Naive thymus-derived CD4-positive, alpha-beta T cell (primary cell): Measurements from ENCODE around the gene VSIR. TPM values are rescaled to one million over a fixed set of nuclear protein-coding genes. Genes with fewer than 3 reads are reported as not detected.

ENCODE experiments used
- ATAC-seq: fragments of 150-1000 bp; cut with Tn5 transposase; 2 replicates; pipeline ENCODE4 v1.10.0; 2021; ENCODE audit warnings: mild to moderate bottlenecking, moderate library complexity
- CTCF ChIA-PET: fragments of 350-600 bp; sonication (Branson Sonifier 250); formaldehyde crosslinking; loops from one replicate; lab custom pipeline; 2021; ENCODE audit warnings: antibody characterized with exemption; lab: Charles Lee
- POLR2A ChIA-PET: fragments of 350-600 bp; sonication (Branson Sonifier 250); formaldehyde crosslinking; loops from one replicate; lab custom pipeline; 2021; ENCODE audit warnings: antibody characterized with exemption, inconsistent platforms; lab: Charles Lee
- DNase-seq, 9 donors: peaks; one replicate each; pipeline versions ENCODE4 v3.0.0 to v3.0.0-alpha.2; 2020 to 2022; ENCODE audit warnings: mixed read lengths in 1 of 9
- H3K27ac ChIP-seq: one replicate; pipeline ENCODE4 v1.7.0; 2013; ENCODE audit warnings: mild to moderate bottlenecking, low read depth, low read length, moderate library complexity
- H3K27me3 ChIP-seq, 2 donors: one replicate each; pipeline ENCODE4 v1.7.0; 2013; ENCODE audit warnings: low read length in 2 of 2, mild to moderate bottlenecking in 2 of 2, moderate library complexity in 2 of 2; ENCODE audit not compliant: control insufficient read depth in 2 of 2, insufficient read depth in 2 of 2
- H3K36me3 ChIP-seq, 3 experiments: 1 replicate in 2 of 3; 2 replicates in 1 of 3; pipeline ENCODE4 v1.7.0; 2013; ENCODE audit warnings: low read length in 3 of 3, mild to moderate bottlenecking in 3 of 3, moderate library complexity in 1 of 3; ENCODE audit not compliant: insufficient read depth in 3 of 3, control insufficient read depth in 2 of 3
- H3K4me1 ChIP-seq, 2 donors: one replicate each; pipeline ENCODE4 v1.7.0; 2013; ENCODE audit warnings: low read length in 2 of 2, mild to moderate bottlenecking in 2 of 2, moderate library complexity in 1 of 2; ENCODE audit not compliant: control insufficient read depth in 2 of 2, insufficient read depth in 2 of 2
- H3K4me3 ChIP-seq: 2 replicates; pipeline ENCODE4 v1.7.0; 2013; ENCODE audit warnings: mild to moderate bottlenecking, low read length
- H3K9me3 ChIP-seq, 3 experiments: 1 replicate in 2 of 3; 2 replicates in 1 of 3; pipeline ENCODE4 v1.7.0; 2013; ENCODE audit warnings: low read length in 3 of 3; ENCODE audit not compliant: control insufficient read depth in 2 of 3
- H3K27ac Mint-ChIP-seq, 9 donors: one replicate each; pipeline ENCODE4 v1.8.0; 2020 to 2022; ENCODE audit warnings: mixed read lengths in 9 of 9, mild to moderate bottlenecking in 8 of 9, moderate library complexity in 5 of 9, inconsistent platforms in 2 of 9
- H3K27me3 Mint-ChIP-seq, 5 donors: one replicate each; pipeline ENCODE4 v1.8.0; 2021 to 2022; ENCODE audit warnings: mixed read lengths in 5 of 5, mild to moderate bottlenecking in 1 of 5
- H3K36me3 Mint-ChIP-seq, 5 donors: one replicate each; pipeline ENCODE4 v1.8.0; 2020 to 2022; ENCODE audit warnings: mixed read lengths in 5 of 5, mild to moderate bottlenecking in 3 of 5, inconsistent platforms in 1 of 5
- H3K4me1 Mint-ChIP-seq, 7 donors: one replicate each; pipeline ENCODE4 v1.8.0; 2020 to 2022; ENCODE audit warnings: mixed read lengths in 7 of 7, mild to moderate bottlenecking in 3 of 7, inconsistent platforms in 1 of 7
- H3K4me3 Mint-ChIP-seq, 10 donors: one replicate each; pipeline ENCODE4 v1.8.0; 2020 to 2022; ENCODE audit warnings: mild to moderate bottlenecking in 10 of 10, mixed read lengths in 10 of 10, moderate library complexity in 6 of 10, inconsistent platforms in 2 of 10
- H3K9me3 Mint-ChIP-seq, 11 donors: one replicate each; pipeline ENCODE4 v1.8.0; 2020 to 2022; ENCODE audit warnings: mixed read lengths in 11 of 11, mild to moderate bottlenecking in 4 of 11, inconsistent platforms in 1 of 11, moderate library complexity in 1 of 11
- intact Hi-C, 2 donors: fragments of 100-400 bp; cut with micrococcal nuclease; formaldehyde crosslinking; loops; one replicate each; pipeline ENCODE4 v1.15.1; 2023
- polyA plus RNA-seq, 2 donors: library from polyadenylated mRNA; unstranded; fragments of 300-500 nt; fragmentation: Illumina TruSeq; gene quantifications; one replicate each; pipeline ENCODE4 v1.2.3, GENCODE V29; 2021
- total RNA-seq, 6 experiments: library from RNA in 5 of 6; stranded (reverse) in 5 of 6; gene quantifications; 1 replicate in 5 of 6; 2 replicates in 1 of 6; pipeline ENCODE4 v1.2.3 and lab custom pipeline; 2021 to 2026

VSIR gene
- total and polyA plus RNA-seq, 7 experiments from 2014 or later = 91.1 to 300 (median 124) TPM

DNA sequence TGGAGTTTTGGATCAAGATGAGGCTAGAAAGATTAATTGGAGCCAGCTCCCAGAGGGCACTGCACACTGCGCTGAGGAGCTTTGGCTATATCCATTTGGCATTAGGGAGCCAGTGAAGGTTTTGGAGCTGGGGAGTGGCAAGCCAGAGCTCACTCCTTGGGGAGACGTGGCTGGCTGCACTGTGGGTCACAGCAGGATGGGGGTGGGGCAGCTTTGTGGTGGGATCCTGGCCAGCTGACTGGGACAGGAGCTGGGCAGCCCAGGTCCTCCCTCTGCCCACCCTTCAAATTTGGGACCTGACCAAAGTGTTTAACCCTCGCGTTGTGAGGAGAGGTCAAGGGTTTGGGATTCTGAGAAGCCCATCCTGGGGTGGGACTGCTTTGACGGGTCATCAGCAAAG is 58.7 kb downstream of the VSIR start:
- no peak for ATAC-seq
- Mint-ChIP-seq H3K27me3 (no peaks in the 10 kb centered on the region), H3K9me3 (no peaks in the 10 kb centered on the region), H3K36me3 (no peaks in the 10 kb centered on the region), H3K27ac (peak overlapping the region; percentile 97 to 100 (median 98)), H3K4me3 (peak overlapping the region; percentile 38 to 86 (median 78)), H3K4me1 (peaks cover 39 to 78% (median 66%) of the 10 kb centered on the region in 7 donors)
- H3K9me3 ChIP-seq = no peaks in the 10 kb centered on the region
- ChIA-PET CTCF (interaction anchor here (0.8 to 4.2 kb wide), 5 partner anchors 11 to 58 kb away, joined by 3 to 25 read pairs (median 12); partner anchors contain the start of gene VSIR), POLR2A (interaction anchor here (0.7 to 23.5 kb wide), 7 partner anchors 9 to 132 kb away, joined by 3 to 521 read pairs (median 48); partner anchors contain the start of gene VSIR)
- peak overlapping the region; percentile 9 for H3K4me3 ChIP-seq
- H3K27ac ChIP-seq = peak overlapping the region; percentile 91
- no peaks in the 10 kb centered on the region for H3K27me3 ChIP-seq
- no peak for DNase-seq
- intact Hi-C loops = loop anchor here (5.0 kb wide), 1 partner anchor 33 kb away; no protein-coding TSS in a partner anchor
- peaks cover 42 to 63% of the 10 kb centered on the region in 2 donors for H3K4me1 ChIP-seq
- no peaks in the 10 kb centered on the region for H3K36me3 ChIP-seq

DNA sequence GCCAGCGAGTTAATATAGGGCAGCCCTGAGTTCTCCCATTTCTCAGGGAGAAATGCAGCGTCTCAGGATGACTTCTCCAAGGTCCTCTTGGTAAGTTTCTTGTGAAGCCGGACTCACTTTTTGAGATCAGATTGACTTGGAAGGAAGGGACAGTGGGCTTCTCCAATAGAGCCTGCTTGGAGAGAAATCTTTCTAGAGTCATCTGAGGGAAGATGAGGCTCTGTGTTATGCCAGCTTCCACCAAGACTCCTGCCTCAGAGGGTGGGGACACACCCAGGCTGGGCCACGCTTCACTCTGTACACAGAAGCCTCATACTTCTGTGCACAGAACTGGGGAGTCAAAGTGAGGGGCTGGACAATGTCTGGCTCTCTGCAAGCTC is 59.3 kb downstream of the VSIR start:
- Mint-ChIP-seq H3K27ac (peak overlapping the region; percentile 97 to 100 (median 98)), H3K9me3 (no peaks in the 10 kb centered on the region), H3K27me3 (no peaks in the 10 kb centered on the region), H3K4me1 (peaks cover 40 to 84% (median 72%) of the 10 kb centered on the region in 7 donors), H3K36me3 (no peaks in the 10 kb centered on the region), H3K4me3 (peak overlapping the region; percentile 38 to 86 (median 78))
- Histone ChIP-seq H3K27me3 (no peaks in the 10 kb centered on the region), H3K4me1 (peaks cover 42 to 58% of the 10 kb centered on the region in 2 donors), H3K4me3 (peak overlapping the region; percentile 9), H3K9me3 (no peaks in the 10 kb centered on the region), H3K36me3 (no peaks in the 10 kb centered on the region), H3K27ac (peak overlapping the region; percentile 91)
- DNase-seq (peak in 1 of 9 donors; percentile 8), ATAC-seq (no peak)
- ChIA-PET POLR2A (interaction anchor here (0.7 to 23.5 kb wide), 7 partner anchors 8 to 132 kb away, joined by 3 to 521 read pairs (median 48); partner anchors contain the start of gene VSIR), CTCF (interaction anchor here (0.8 to 4.2 kb wide), 4 partner anchors 11 to 59 kb away, joined by 3 to 25 read pairs (median 18); partner anchors contain the start of gene VSIR)
- intact Hi-C loops = loop anchor here (5.0 kb wide), 1 partner anchor 33 kb away; no protein-coding TSS in a partner anchor

DNA sequence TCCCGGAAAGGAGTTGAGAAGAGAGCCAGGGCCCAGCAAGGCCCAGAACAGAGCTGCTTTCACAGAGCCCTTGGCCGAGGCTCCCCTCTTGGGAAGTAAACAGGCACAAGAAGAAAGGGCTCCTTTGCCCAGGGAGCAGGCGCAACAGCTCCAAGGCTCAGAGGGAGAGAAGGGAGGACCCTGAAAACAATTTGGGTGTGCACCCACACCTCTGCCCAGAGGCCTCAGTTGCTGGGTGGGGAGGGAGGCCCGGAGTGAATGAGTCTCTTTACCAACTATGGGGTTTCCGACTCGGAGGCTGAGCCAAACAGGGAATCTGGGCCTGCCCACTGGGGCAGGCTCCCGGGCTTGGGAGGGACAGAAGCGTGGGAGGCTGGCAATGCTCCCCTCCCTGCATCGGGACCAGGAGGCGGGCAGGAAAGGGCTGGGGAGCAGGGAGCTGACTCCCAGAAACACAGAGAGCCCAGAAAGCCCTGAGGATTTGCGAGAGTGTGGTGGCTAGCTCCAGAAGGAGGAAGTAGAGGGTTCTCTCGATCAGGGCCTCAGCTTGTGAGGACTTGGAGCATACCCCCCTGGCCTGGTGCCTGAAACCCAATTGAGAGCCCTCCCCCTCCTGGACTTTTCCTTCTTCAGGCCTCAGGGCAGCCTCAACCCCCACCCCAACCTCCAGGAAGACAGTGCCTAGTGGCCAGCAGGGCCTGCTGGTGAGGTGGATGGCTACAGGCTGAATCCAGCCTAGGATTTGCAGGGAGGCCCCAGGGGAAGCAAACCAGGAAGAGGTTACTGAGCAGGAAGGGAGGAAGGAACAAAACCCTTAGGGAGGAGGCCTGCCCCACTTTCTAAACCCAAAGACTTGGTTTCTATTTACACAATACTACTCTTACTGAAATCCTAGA is 59.9 kb downstream of the VSIR start:
- Histone ChIP-seq H3K9me3 (no peaks in the 10 kb centered on the region), H3K4me3 (peak overlapping the region; percentile 9), H3K27ac (peak overlapping the region; percentile 91), H3K27me3 (no peaks in the 10 kb centered on the region), H3K4me1 (peaks cover 45 to 63% of the 10 kb centered on the region in 2 donors), H3K36me3 (no peaks in the 10 kb centered on the region)
- intact Hi-C loops = loop anchor here (1.0 to 5.0 kb wide), 4 partner anchors 13 to 60 kb away; partner anchors contain the start of gene VSIR (in 2 of the 2)
- CTCF ChIA-PET = interaction anchor here (0.7 to 4.2 kb wide), 5 partner anchors 12 to 59 kb away, joined by 3 to 25 read pairs (median 12); partner anchors contain the start of gene VSIR
- Mint-ChIP-seq H3K27ac (peak overlapping the region; percentile 97 to 100 (median 98)), H3K27me3 (no peaks in the 10 kb centered on the region), H3K9me3 (no peaks in the 10 kb centered on the region), H3K36me3 (no peaks in the 10 kb centered on the region), H3K4me1 (peaks cover 41 to 86% (median 73%) of the 10 kb centered on the region in 7 donors), H3K4me3 (peak overlapping the region; percentile 73 to 86 (median 81))
- POLR2A ChIA-PET = interaction anchor here (1.0 to 23.5 kb wide), 9 partner anchors 14 to 138 kb away, joined by 3 to 521 read pairs (median 7); partner anchors contain the start of genes PSAP and VSIR
- peak in 2 of 9 donors; percentile 40 to 41 for DNase-seq
- ATAC-seq = peak; percentile 47

DNA sequence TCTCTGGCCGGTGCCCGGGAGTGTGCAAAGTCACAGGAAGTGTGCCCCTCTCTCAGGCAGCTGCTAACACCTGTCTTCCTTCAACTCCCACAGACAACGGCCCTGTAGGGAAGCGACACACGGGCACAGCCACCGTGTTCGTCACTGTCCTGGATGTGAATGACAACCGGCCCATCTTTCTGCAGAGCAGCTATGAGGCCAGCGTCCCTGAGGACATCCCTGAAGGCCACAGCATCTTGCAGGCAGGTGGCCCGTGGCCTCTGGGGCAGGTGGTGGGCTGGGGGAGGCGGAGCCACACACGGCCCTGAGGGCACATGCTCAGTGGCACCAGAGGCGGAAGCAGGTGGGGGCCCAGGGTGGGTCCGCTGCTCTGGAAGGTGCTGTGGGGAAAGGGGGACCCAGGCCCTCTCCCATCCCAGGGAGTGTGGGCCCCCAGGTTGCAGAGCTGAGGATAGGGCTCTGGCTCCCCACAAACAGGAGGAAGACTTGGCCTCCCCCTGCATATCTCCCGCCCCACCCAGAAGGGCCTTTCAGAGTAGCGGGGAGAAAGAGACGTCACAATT is 60.7 kb downstream of the VSIR start:
- no peaks in the 10 kb centered on the region for H3K27me3 ChIP-seq
- Mint-ChIP-seq H3K4me1 (peaks cover 47 to 91% (median 79%) of the 10 kb centered on the region in 7 donors), H3K27me3 (no peaks in the 10 kb centered on the region), H3K4me3 (peak overlapping the region; percentile 73 to 86 (median 80)), H3K27ac (peak overlapping the region; percentile 97 to 100 (median 98)), H3K36me3 (no peaks in the 10 kb centered on the region), H3K9me3 (peaks cover 0 to 2% (median 0%) of the 10 kb centered on the region in 11 donors)
- peak overlapping the region; percentile 9 for H3K4me3 ChIP-seq
- peaks cover 50 to 67% of the 10 kb centered on the region in 2 donors for H3K4me1 ChIP-seq
- ATAC-seq (peak; percentile 50), DNase-seq (peak in 4 of 9 donors; percentile 50 to 60 (median 52))
- intact Hi-C loops = loop anchor here (1.0 to 5.0 kb wide), 4 partner anchors 14 to 61 kb away; partner anchors contain the start of gene VSIR (in 2 of the 2)
- no peaks in the 10 kb centered on the region for H3K36me3 ChIP-seq
- no peaks in the 10 kb centered on the region for H3K9me3 ChIP-seq
- CTCF ChIA-PET = interaction anchor here (0.7 to 4.2 kb wide), 7 partner anchors 13 to 401 kb away, joined by 3 to 25 read pairs (median 4); partner anchors contain the start of gene VSIR
- POLR2A ChIA-PET = interaction anchor here (1.2 to 23.5 kb wide), 8 partner anchors 15 to 138 kb away, joined by 3 to 521 read pairs (median 28); partner anchors contain the start of genes PSAP and VSIR
- peak overlapping the region; percentile 91 for H3K27ac ChIP-seq

DNA sequence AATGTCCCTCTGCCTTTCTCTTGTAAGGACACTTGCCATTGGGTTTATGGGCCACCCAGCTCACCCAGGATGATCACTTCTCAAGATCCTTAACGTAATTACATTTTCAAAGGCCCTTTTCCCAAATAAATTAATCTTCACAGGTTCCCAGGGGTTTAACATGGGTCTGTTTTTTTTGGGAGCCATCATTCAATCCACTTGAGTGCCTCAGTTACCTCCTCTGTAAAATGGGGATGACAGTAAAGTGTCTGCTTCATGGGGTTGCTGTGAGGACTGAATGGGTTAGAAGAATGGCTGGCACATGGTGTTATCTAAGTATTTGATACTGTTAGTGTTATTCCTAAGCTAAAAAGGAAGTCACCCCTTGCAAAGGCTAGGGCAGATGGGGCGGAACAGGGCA is 61.1 kb downstream of the VSIR start:
- POLR2A ChIA-PET = interaction anchor here (0.9 to 23.5 kb wide), 9 partner anchors 15 to 139 kb away, joined by 3 to 521 read pairs (median 7); partner anchors contain the start of genes PSAP and VSIR
- Histone ChIP-seq H3K9me3 (no peaks in the 10 kb centered on the region), H3K36me3 (no peaks in the 10 kb centered on the region), H3K27ac (peak overlapping the region; percentile 91), H3K27me3 (no peaks in the 10 kb centered on the region), H3K4me1 (peaks cover 50 to 64% of the 10 kb centered on the region in 2 donors), H3K4me3 (no peak overlapping the region)
- Mint-ChIP-seq H3K27me3 (no peaks in the 10 kb centered on the region), H3K4me1 (peaks cover 43 to 90% (median 77%) of the 10 kb centered on the region in 7 donors), H3K9me3 (peaks cover 0 to 2% (median 0%) of the 10 kb centered on the region in 11 donors), H3K27ac (peak overlapping the region; percentile 97 to 100 (median 98)), H3K4me3 (peak overlapping the region in 8 of 10 donors; percentile 20 to 86 (median 76)), H3K36me3 (no peaks in the 10 kb centered on the region)
- CTCF ChIA-PET = interaction anchor here (0.9 to 4.2 kb wide), 9 partner anchors 10 to 400 kb away, joined by 3 to 25 read pairs (median 4); partner anchors contain the start of gene VSIR
- intact Hi-C loops = loop anchor here (5.0 kb wide), 1 partner anchor 35 kb away; no protein-coding TSS in a partner anchor
- DNase-seq (no peak), ATAC-seq (no peak)
